ENCODE data around the gene HPS3. TPM values are rescaled to one million over a fixed set of nuclear protein-coding genes. Genes with fewer than 3 reads are reported as not detected.

The HPS3 gene
- total and polyA plus RNA-seq, 2 donors from 2014 or later: 16.9 to 29.4 TPM

- Histone ChIP-seq H3K4me1 (ENCODE audit: control insufficient read depth in 2 of 3, insufficient read depth in 2 of 3, low read depth in 1 of 3, low read length in 3 of 3) (peaks cover 0 to 5% (median 3%) of the 10 kb centered on the region in 3 donors), H3K4me3 (ENCODE audit: low read length in 3 of 3) (no peak overlapping the region), H3K36me3 (ENCODE audit: control insufficient read depth in 2 of 3, insufficient read depth in 3 of 3, low read length in 3 of 3) (peaks cover 0 to 5% (median 0%) of the 10 kb centered on the region in 3 donors), H3K9ac (ENCODE audit: low read length in 3 of 3) (no peak overlapping the region), H3K27me3 (ENCODE audit: control insufficient read depth, insufficient read depth, low read length) (no peaks in the 10 kb centered on the region), H3K9me3 (ENCODE audit: control insufficient read depth in 2 of 3, insufficient read depth in 1 of 3, low read length in 3 of 3) (no peaks in the 10 kb centered on the region), H3K27ac (ENCODE audit: low read depth in 2 of 2, low read length in 2 of 2) (no peak overlapping the region)
- no peak for FAIRE-seq
- DNase-seq: no peak
- TF ChIP-seq CTCF (IDR thresholded peaks at IDR 0.05; ENCODE audit: borderline replicate concordance, extremely low read depth, insufficient read depth): no peak
- intact Hi-C loops (cut with DNase I): no loop called here
Observed at GRCh38 chr3:149081772-149082171, 47.7 kb upstream of the HPS3 start.

GRCh38 chr3:149085828-149086231 is 43.6 kb upstream of the HPS3 start:
- intact Hi-C loops (cut with DNase I): no loop called here
- H3K27ac ChIP-seq (ENCODE audit: low read depth in 2 of 2, low read length in 2 of 2): peak overlapping the region; percentile 67 to 77
- peak overlapping the region; percentile 66 to 77 (median 69) for H3K9ac ChIP-seq (ENCODE audit: low read length in 3 of 3)
- peaks cover 0 to 4% (median 0%) of the 10 kb centered on the region in 3 donors for H3K4me1 ChIP-seq (ENCODE audit: control insufficient read depth in 2 of 3, insufficient read depth in 2 of 3, low read depth in 1 of 3, low read length in 3 of 3)
- no peak for TF ChIP-seq CTCF (IDR thresholded peaks at IDR 0.05; ENCODE audit: borderline replicate concordance, extremely low read depth, insufficient read depth)
- DNase-seq (peak in 2 of 5 donors; percentile 66 to 74), FAIRE-seq (no peak)
- H3K36me3 ChIP-seq (ENCODE audit: control insufficient read depth in 2 of 3, insufficient read depth in 3 of 3, low read length in 3 of 3): peaks cover 0 to 5% (median 0%) of the 10 kb centered on the region in 3 donors
- no peaks in the 10 kb centered on the region for H3K27me3 ChIP-seq (ENCODE audit: control insufficient read depth, insufficient read depth, low read length)
- peak overlapping the region; percentile 64 to 90 (median 88) for H3K4me3 ChIP-seq (ENCODE audit: low read length in 3 of 3)
- H3K9me3 ChIP-seq (ENCODE audit: control insufficient read depth in 2 of 3, insufficient read depth in 1 of 3, low read length in 3 of 3): no peaks in the 10 kb centered on the region

- DNase-seq: peak; percentile 96 to 99 (median 97)
- FAIRE-seq: no peak
- no peak for TF ChIP-seq CTCF (IDR thresholded peaks at IDR 0.05; ENCODE audit: borderline replicate concordance, extremely low read depth, insufficient read depth)
- H3K27me3 ChIP-seq (ENCODE audit: control insufficient read depth, insufficient read depth, low read length): no peaks in the 10 kb centered on the region
- peak within 1 kb of the TSS; percentile 66 to 77 (median 69) for H3K9ac ChIP-seq (ENCODE audit: low read length in 3 of 3)
- H3K36me3 ChIP-seq (ENCODE audit: control insufficient read depth in 2 of 3, insufficient read depth in 3 of 3, low read length in 3 of 3): peaks cover 0 to 5% (median 0%) of the 10 kb centered on the region in 3 donors
- H3K4me3 ChIP-seq (ENCODE audit: low read length in 3 of 3): peak within 1 kb of the TSS; percentile 64 to 90 (median 88)
- H3K9me3 ChIP-seq (ENCODE audit: control insufficient read depth in 2 of 3, insufficient read depth in 1 of 3, low read length in 3 of 3): no peaks in the 10 kb centered on the region
- H3K27ac ChIP-seq (ENCODE audit: low read depth in 2 of 2, low read length in 2 of 2): peak within 1 kb of the TSS; percentile 67 to 77
- H3K4me1 ChIP-seq (ENCODE audit: control insufficient read depth in 2 of 3, insufficient read depth in 2 of 3, low read depth in 1 of 3, low read length in 3 of 3): peaks cover 0 to 4% (median 0%) of the 10 kb centered on the region in 3 donors
- intact Hi-C loops (cut with DNase I): no loop called here
Observed at GRCh38 chr3:149086232-149086988, 43.0 kb upstream of the HPS3 start, which contains the start of gene HLTF. Gene HLTF (minus strand): TSS chr3:149086533. CDS start chr3:149086336, 197 bp downstream.

Data from kidney (tissue), 14 donors.